A549 treated with CpdA at 1 μM for 4 hours (cell line): ENCODE data around the gene DNAJB8. TPM values are rescaled to one million over a fixed set of nuclear protein-coding genes. Genes with fewer than 3 reads are reported as not detected.

Source experiments
- total RNA-seq: library from RNA; stranded (reverse); fragments of 200-300 nt; extraction: Qiagen RNA extraction; gene quantifications from 5 replicates; pipeline ENCODE4 v1.2.3, GENCODE V29; 2022; ENCODE audit warnings: low read depth

Gene DNAJB8
- not detected in 5 replicates for total RNA-seq

GRCh38 chr3:128466840-128467541 lies at the start of gene DNAJB8:
DNAJB8 (minus strand) TSS chr3:128466890; CDS start chr3:128463245, 3,645 bp downstream.

DNA sequence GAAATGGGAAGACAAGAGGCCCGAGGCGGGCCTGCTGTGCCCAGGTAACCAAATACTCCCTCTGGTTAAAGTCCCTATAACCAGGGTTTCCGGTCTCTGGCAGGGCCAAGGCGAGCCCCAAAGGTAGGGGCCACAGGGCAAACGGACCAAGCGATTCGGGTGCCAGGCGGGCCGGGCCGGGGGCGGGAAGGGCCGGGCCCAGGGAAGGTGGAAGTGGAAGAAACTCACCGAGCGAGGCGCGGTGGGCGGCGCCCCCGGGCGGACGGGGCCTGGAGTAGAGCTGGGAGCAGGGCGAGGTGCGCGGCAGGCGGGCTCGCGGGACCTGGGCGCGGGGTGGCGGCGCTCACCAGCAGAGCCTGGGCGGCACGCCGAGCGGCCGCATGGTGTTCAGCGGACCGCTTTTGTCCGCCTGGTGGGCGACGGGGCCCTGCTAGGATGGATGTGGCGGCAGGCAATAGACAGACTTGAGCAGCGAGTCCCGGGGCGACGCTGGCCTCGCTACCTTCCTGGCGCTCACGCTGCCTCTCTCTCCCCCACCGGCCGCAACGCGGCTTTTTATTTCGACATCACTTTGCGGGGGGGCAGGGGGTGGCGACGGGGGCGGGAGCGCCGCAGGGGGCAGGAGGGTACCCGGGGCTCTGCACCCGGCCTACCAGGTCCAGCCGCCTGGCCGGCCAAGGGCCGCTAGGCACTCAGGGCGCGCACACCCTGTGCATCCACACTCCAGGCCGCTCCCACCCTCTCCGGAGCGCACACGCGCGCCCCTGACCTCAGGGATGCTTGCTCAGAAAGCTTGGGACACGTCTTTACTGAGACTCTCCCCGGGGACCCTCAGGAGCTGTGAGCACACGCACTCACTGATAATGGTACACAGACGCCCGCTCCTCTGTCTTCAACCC lies 26.2 kb upstream of the DNAJB8 start, which contains the start of gene GATA2:
Gene GATA2, minus strand, starts transcription at position 531 of the 899 bp plus-strand sequence. CDS start 6,170 bp downstream, outside the sequence.

Other genes starting within 250 kb of the DNAJB8 start
- gene GATA2, start 26.3 kb upstream of the DNAJB8 start, total RNA-seq: 4.1 to 5.5 TPM (median 5.5 TPM) in 5 replicates
- 164 to 173 TPM (median 166 TPM) in 5 replicates for gene RPN1, start 183.9 kb upstream of the DNAJB8 start, total RNA-seq